Measurements from ENCODE around the gene CCR6.

Gene CCR6

DNA sequence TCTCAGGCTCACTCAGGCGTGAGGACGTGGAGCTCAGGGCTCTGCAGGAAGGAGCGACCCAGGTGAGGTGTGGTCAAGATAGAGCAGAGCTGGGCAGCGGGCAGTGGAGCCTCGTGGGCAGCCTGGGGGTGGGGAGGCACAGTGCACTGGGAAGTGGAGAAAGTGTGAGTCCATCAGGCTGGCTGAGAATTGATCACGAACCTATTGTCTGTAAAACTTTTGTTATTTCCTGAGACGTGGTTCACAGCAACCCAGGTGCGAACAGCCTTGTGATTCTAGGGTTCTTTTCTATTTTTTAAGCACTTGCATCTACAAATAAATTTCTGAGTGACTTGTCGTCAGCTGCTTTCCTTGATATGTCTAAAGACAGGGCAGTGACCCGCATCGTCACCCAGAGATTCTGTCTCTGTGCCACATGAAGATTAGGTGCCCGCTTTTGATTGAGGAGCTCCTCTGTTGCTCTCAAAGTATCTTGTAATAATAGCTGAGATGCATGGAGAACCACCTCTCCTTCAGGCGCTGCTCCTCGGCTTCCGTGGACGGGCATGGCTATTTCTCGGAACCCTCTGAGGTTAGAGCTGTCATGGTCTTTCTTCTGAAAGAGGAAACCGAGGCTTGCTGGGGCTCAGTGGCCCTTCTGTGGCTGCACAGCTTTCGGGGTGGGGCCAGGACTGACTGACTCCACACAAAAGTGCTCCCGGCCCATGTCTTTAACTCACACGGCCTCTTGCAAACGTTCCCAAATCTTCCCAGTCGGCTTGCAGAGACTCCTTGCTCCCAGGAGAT lies 662 bp upstream of the CCR6 start:
- ChIA-PET POLR2A (interaction anchor here (4.4 kb wide), 1 partner anchor 28 kb away, joined by 22 read pairs; no protein-coding TSS in a partner anchor), CTCF (interaction anchor here (0.7 to 13.1 kb wide), 18 partner anchors 8 to 347 kb away, joined by 3 to 135 read pairs (median 4); partner anchors contain the start of gene CEP43)
- TF ChIP-seq, protein P1, sequence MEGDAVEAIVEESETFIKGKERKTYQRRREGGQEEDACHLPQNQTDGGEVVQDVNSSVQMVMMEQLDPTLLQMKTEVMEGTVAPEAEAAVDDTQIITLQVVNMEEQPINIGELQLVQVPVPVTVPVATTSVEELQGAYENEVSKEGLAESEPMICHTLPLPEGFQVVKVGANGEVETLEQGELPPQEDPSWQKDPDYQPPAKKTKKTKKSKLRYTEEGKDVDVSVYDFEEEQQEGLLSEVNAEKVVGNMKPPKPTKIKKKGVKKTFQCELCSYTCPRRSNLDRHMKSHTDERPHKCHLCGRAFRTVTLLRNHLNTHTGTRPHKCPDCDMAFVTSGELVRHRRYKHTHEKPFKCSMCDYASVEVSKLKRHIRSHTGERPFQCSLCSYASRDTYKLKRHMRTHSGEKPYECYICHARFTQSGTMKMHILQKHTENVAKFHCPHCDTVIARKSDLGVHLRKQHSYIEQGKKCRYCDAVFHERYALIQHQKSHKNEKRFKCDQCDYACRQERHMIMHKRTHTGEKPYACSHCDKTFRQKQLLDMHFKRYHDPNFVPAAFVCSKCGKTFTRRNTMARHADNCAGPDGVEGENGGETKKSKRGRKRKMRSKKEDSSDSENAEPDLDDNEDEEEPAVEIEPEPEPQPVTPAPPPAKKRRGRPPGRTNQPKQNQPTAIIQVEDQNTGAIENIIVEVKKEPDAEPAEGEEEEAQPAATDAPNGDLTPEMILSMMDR (IDR thresholded peaks at IDR 0.05; ENCODE audit: control extremely low read depth, extremely low read depth, low read depth, missing control alignments), result no peak
- DNase-seq (ENCODE audit: extremely low spot score), result no peak

DNA sequence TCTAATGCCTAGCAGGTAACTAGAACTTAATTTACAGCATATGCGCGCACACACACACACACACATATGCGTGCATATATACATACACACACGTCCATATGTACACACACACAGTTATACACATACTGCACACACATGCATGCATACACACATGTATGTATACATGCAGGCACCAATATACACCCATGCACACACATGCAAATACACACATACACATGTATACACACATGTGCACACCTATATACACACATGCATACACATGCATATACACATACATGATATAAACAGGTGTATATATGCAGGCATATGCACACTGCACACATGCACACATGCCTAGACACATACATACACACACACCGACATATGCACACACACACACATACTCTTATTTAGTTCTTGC lies 1.9 kb downstream of the CCR6 start:
- TF ChIP-seq, protein P1 (IDR thresholded peaks at IDR 0.05; ENCODE audit: control extremely low read depth, extremely low read depth, low read depth, missing control alignments), result no peak
- CTCF ChIA-PET, result interaction anchor here (0.6 to 13.1 kb wide), 7 partner anchors 8 to 45 kb away, joined by 3 to 135 read pairs (median 3); no protein-coding TSS in a partner anchor
- POLR2A ChIA-PET, result interaction anchor here (0.7 to 4.4 kb wide), 2 partner anchors 30 to 33 kb away, joined by 7 to 22 read pairs; no protein-coding TSS in a partner anchor
- no peak for DNase-seq (ENCODE audit: extremely low spot score)

DNA sequence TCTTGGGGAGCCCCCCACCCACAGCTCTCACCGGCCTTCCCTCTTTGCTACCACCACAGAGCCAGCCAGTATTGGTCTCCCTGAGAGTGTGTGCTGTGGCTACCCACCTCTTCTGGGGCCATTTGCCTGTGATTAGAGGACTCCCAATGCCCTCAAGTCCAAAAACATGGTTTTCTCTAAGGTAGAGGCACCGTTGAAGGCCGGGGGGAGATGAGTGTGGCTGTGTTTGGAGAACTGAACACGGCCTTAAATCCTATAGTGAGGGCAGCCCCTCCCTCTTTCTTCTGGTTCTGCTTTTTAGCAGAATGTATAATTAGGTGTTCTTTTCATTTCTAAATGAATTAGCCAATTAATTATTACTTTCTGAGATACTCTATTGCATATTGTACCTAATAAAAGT lies 2.5 kb downstream of the CCR6 start:
- DNase-seq (ENCODE audit: extremely low spot score), result no peak
- TF ChIP-seq, protein P1 (IDR thresholded peaks at IDR 0.05; ENCODE audit: control extremely low read depth, extremely low read depth, low read depth, missing control alignments), result no peak
- POLR2A ChIA-PET, result no interaction called here
- CTCF ChIA-PET, result interaction anchor here (1.1 to 13.1 kb wide), 4 partner anchors 14 to 45 kb away, joined by 3 to 135 read pairs (median 3); no protein-coding TSS in a partner anchor

DNA sequence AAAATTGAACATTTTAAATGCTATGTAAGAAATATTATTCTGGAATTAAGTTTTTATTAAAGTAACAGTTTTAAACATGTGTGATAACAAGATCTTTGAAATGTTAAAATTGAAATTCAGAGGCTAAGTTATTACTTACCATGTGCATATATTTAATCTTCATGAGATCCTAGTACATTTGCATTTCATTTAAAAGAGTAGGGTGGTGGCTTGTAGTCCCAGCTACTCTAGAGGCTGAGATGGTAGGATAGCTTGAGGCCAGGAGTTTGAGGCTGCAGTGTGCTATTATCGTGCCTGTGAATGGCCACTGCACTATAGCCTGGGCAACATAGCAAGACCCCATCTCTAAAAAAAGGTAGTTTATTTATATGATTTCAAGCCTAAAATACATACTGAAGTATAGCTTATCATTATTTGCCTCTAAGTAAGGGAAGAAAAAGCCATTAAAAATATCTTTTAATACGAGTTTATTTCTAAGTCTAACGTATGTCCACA lies 3.0 kb downstream of the CCR6 start:
- TF ChIP-seq, protein P1 (IDR thresholded peaks at IDR 0.05; ENCODE audit: control extremely low read depth, extremely low read depth, low read depth, missing control alignments), result no peak
- no peak for DNase-seq (ENCODE audit: extremely low spot score)
- ChIA-PET CTCF (interaction anchor here (1.4 to 13.1 kb wide), 2 partner anchors 14 to 26 kb away, joined by 3 to 135 read pairs; no protein-coding TSS in a partner anchor), POLR2A (no interaction called here)

DNA sequence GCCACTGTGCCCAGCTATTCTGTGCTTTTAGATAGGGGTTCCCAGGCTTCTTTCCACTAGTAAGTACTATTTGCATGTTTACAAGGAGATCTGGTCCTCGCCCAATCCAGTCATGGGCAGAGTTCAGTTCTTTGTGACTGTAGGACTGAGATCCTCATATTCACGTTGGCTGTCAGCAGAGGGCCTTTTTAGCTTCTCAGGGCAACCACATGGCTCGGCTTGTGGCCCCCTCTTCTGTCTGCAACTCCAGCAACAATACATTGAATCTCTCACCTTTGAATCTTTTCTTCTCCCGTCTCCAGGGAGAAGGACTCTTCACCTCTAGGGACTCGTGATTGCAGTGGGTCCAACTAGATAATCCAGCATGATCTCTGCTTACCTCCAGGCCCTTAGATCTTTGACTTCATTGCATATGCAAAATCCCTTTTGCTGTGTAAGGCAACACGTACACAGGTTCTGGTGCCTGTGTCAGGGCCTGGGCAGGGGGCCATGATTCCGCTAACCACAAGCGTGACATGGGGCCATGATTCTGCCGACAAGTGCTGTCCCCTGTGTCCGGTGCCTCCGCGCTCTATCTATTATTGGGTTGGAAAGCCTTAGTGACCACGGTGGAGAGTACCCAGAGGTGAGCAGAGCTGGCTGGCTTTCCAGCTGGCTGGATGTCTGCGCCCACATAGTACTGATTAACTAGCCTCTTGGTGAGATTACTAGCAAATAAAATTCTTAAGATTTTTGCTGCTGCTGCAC lies 5.1 kb downstream of the CCR6 start:
- no peak for DNase-seq (ENCODE audit: extremely low spot score)
- ChIA-PET CTCF (interaction anchor here (0.6 to 13.1 kb wide), 8 partner anchors 12 to 353 kb away, joined by 3 to 135 read pairs (median 3); partner anchors contain the start of gene CEP43), POLR2A (no interaction called here)
- TF ChIP-seq, protein P1 (IDR thresholded peaks at IDR 0.05; ENCODE audit: control extremely low read depth, extremely low read depth, low read depth, missing control alignments), result no peak

DNA sequence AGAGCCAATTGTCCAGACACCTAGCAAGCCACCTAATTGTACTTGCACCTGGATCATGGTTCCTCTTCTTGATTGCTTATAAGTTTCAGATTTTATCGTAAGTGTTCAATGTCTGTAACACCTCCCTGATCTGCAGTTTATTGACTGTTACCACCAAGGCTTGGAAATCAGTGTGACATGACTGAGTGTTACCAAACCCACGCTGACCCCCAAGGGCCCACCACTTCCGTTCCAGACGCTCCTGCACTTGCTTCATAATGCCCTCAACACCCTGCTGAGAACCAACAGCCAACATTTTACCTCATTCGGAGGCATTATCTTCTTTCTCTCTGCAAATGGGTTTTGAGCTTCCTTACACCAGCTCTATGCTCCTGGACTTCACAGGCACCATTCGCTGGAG lies 6.3 kb downstream of the CCR6 start:
- CTCF ChIA-PET, result interaction anchor here (0.9 to 13.1 kb wide), 10 partner anchors 9 to 354 kb away, joined by 3 to 135 read pairs (median 3); no protein-coding TSS in a partner anchor
- TF ChIP-seq, protein P1 (IDR thresholded peaks at IDR 0.05; ENCODE audit: control extremely low read depth, extremely low read depth, low read depth, missing control alignments), result no peak
- DNase-seq (ENCODE audit: extremely low spot score), result no peak
- POLR2A ChIA-PET, result no interaction called here
